22Rv1 (cell line): ENCODE data around the gene CLSTN2.
A peak's percentile ranks its signal among the peaks of the same experiment; 100 is the strongest.

ENCODE experiments used
- H3K27ac ChIP-seq: fragments of 450-650 bp; 2 replicates; pipeline ENCODE4 v1.5.1; 2017
- ZFX ChIP-seq: fragments of 450-650 bp; IDR thresholded peaks from 2 replicates; pipeline ENCODE4 v1.6.1; 2017; ENCODE audit warnings: antibody characterized with exemption, borderline replicate concordance
- TF ChIP-seq, protein P1 (sequence below): fragments of 450-650 bp; IDR thresholded peaks from 2 replicates; pipeline ENCODE4 v1.5.1; 2017; ENCODE audit warnings: mild to moderate bottlenecking

The CLSTN2 gene

DNA sequence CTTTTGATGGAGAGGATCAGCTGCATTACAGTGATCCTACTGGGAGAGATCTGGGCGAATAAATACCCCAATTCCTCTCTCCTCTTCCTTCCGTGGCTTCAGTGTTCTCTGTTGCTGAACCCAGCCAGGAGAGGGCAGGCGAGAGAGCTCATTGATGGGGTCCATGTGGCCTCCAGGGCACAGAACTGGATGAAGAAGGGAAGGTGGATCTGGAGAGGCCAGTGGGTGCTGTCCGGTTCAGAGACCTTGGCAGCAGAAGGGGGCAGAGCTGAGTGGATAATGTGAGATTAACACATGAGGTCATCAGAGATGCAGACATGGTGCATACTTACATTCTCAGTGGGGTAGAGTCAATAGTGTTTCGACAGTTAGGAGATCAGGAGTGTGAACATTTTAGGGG, 193.6 kb downstream of the CLSTN2 start:
- no peak for TF ChIP-seq ZFX
- TF ChIP-seq, protein P1, sequence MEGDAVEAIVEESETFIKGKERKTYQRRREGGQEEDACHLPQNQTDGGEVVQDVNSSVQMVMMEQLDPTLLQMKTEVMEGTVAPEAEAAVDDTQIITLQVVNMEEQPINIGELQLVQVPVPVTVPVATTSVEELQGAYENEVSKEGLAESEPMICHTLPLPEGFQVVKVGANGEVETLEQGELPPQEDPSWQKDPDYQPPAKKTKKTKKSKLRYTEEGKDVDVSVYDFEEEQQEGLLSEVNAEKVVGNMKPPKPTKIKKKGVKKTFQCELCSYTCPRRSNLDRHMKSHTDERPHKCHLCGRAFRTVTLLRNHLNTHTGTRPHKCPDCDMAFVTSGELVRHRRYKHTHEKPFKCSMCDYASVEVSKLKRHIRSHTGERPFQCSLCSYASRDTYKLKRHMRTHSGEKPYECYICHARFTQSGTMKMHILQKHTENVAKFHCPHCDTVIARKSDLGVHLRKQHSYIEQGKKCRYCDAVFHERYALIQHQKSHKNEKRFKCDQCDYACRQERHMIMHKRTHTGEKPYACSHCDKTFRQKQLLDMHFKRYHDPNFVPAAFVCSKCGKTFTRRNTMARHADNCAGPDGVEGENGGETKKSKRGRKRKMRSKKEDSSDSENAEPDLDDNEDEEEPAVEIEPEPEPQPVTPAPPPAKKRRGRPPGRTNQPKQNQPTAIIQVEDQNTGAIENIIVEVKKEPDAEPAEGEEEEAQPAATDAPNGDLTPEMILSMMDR = peak; percentile 73
- H3K27ac ChIP-seq = no peak overlapping the region

DNA sequence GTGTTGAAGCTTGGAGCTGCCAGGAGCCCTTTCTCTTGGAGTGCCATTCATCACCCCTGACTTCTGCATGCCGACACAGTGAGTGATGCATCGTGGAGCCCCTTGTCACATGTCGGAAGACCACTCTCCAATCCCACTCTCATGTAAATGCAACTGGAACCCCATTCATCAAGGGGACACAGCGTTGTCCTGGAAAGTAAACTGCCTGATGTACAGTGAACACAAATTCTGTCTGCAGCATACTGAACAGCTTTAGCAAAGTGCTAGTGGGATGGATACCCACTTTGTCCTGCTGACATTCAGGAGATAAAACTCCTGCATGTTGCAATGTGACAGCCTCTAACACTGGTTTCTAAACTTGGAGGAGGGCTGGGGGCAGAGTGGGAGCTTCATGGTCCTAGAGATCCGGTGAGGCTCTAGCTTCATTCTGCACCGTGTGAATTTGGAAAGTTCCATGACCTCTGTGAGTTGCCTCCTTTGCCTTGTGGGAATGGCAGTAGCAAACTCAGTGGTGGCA, 194.8 kb downstream of the CLSTN2 start:
- no peak overlapping the region for H3K27ac ChIP-seq
- TF ChIP-seq, protein P1 = no peak

DNA sequence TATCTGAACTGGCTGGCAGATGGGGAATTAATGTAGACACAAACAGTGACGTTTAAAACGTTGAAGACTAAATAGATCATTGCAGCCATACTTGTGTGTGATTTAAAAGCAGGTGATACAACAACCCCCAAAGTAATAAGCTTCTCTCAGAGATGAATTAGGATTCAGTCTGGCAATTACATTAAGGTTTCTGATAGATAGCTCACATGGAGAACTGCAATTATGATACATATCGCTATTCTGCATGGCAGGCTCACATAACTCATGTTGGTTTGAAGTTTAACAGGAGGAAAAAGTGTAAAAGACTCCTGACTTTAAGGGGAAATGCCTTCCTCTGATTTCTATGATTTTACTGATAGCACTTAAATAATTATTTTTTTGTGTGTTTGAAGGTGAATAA, 196.9 kb downstream of the CLSTN2 start:
- H3K27ac ChIP-seq = no peak overlapping the region
- TF ChIP-seq ZFX = no peak
- TF ChIP-seq, protein P1 = no peak

DNA sequence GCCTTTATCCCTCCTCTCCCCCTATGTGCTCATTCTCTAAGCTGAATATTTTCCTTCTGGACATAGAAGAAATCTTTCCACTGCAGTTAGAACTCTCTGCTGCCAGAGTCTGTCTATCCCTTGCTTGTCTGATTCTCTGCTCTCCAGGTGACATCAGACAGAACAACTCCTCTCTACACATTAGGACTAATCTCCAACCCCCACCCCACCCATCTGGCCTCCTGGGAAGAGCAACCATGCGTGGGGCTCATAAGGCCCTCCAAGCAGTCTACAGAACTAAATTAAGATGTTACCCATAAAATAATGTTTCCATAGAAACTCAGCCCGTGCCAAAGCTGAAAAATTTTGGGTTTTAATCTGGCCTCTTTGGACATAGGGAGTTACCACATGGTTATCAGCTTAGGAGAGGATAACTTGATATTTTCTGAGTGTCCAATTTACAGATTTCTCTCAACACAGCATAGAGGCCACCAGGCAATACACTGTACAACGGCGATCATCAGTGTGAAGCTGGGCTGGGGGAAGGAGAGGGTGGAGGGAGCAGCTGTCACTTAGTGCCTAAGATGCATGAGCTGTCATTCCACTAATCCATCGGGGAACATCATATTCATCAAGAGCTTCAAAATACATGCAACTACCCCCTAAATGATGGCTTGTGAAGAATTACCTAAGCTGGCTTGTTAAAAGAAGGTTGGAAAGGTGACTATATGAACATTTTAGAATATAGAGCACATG, 199.4 kb downstream of the CLSTN2 start:
- H3K27ac ChIP-seq = no peak overlapping the region
- TF ChIP-seq, protein P1 = no peak
- TF ChIP-seq ZFX = no peak

DNA sequence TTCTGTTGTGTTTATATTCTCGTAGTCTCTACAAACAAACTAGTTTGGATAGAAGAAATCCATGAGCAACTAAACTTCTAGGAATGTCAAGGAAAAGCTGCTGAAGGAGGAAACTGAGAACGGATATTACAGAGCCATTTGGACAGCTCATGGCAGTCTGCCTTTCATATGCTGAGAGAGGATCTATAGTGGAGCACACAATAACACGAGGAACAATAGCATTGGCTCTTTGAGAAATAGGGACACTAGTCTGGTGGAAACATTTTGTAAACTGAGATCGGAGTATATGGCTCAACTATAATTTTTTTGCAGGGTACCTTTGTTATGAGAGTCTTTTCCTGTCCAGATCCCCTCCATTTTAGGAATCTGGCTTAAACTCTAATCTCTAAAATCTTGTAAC, 200.5 kb downstream of the CLSTN2 start:
- TF ChIP-seq ZFX = no peak
- TF ChIP-seq, protein P1 = no peak
- no peak overlapping the region for H3K27ac ChIP-seq

DNA sequence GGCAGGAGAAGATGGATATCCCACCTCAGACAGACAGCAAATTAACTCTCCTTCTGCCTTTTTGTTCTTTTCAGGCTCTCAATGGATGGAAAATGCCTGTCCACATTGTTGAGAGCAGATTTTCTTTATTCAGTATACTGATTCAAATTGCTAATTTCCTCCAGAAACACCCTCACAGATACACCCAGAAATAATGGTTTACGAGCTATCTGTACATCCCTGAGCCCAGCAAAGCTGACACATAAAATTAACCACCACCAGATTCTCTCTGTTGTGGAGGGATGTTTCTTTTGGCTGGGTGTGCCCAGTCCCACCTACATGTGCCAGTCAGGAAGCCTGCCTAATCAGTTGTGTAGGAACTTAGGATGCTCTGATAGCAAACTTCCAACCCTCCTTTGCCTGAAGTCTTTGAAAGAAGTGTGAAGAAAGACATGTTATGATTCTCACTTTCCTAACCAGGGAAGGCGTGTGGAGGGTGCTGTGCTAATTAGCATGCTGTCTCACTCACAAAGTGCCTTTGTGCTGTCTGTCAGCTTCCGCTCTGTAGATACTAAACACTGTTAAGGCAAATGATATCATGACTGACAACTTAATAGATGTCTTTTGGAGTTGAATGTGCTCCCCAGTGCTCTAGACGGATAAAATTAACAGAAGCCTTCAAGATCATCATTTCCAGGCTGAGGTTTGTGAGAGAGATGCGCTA, 208.5 kb downstream of the CLSTN2 start:
- H3K27ac ChIP-seq = no peak overlapping the region
- no peak for TF ChIP-seq ZFX
- TF ChIP-seq, protein P1 = no peak

DNA sequence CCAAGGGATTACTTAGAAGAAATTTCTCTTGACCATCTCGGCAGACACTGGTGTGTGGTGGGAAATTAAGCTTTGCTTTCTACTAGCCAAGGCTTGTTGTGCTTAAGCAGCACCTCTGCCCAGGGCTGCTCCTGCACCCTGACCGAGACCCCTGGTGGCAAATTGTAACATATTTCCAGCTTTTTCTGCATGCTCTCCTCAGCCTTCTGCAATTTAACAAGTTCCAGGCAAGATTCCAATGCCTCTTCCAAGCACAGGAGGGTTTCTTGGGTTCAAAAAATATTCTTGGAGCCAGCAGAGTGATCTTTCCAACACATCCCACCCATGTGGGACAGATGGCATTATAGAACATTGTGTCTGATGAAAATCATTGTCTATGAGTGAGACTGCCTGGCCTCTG, 210.5 kb downstream of the CLSTN2 start:
- no peak overlapping the region for H3K27ac ChIP-seq
- TF ChIP-seq ZFX = no peak
- TF ChIP-seq, protein P1 = no peak
